ENCODE data around the gene MATR3. TPM values are rescaled to one million over a fixed set of nuclear protein-coding genes. Genes with fewer than 3 reads are reported as not detected.
A peak's percentile ranks its signal among the peaks of the same experiment; 100 is the strongest.

The MATR3 gene
- total and polyA plus RNA-seq, 10 of the 15 experiments (the other 5 are each of a cell fraction or from before 2014, with no cell fraction given), result 134 to 401 (median 221) TPM

GRCh38 chr5:139262742-139263445 is 30.6 kb upstream of the MATR3 start (continued):
- TF ChIP-seq, protein P1, sequence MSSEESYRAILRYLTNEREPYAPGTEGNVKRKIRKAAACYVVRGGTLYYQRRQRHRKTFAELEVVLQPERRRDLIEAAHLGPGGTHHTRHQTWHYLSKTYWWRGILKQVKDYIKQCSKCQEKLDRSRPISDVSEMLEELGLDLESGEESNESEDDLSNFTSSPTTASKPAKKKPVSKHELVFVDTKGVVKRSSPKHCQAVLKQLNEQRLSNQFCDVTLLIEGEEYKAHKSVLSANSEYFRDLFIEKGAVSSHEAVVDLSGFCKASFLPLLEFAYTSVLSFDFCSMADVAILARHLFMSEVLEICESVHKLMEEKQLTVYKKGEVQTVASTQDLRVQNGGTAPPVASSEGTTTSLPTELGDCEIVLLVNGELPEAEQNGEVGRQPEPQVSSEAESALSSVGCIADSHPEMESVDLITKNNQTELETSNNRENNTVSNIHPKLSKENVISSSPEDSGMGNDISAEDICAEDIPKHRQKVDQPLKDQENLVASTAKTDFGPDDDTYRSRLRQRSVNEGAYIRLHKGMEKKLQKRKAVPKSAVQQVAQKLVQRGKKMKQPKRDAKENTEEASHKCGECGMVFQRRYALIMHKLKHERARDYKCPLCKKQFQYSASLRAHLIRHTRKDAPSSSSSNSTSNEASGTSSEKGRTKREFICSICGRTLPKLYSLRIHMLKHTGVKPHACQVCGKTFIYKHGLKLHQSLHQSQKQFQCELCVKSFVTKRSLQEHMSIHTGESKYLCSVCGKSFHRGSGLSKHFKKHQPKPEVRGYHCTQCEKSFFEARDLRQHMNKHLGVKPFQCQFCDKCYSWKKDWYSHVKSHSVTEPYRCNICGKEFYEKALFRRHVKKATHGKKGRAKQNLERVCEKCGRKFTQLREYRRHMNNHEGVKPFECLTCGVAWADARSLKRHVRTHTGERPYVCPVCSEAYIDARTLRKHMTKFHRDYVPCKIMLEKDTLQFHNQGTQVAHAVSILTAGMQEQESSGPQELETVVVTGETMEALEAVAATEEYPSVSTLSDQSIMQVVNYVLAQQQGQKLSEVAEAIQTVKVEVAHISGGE (CRISPR knock-in tag; IDR thresholded peaks at IDR 0.05), result no peak
- TF ChIP-seq NBN (IDR thresholded peaks at IDR 0.05) (0 out of 2 replicates have a peak, but pooled peaks have one; percentile 30), ATF2 (IDR thresholded peaks at IDR 0.05; ENCODE audit: low read length) (no peak), SMC3 (IDR thresholded peaks at IDR 0.05; ENCODE audit: borderline replicate concordance, low read length) (peak; percentile 84), EED (IDR thresholded peaks at IDR 0.05; ENCODE audit: low read depth) (no peak), HDGF (IDR thresholded peaks at IDR 0.05) (no peak), RB1 (IDR thresholded peaks at IDR 0.05; ENCODE audit: borderline replicate concordance) (no peak; the same call in 1 of the 2 replicates), STAT3 (IDR thresholded peaks at IDR 0.05; ENCODE audit: low read depth, low read length) (no peak), CBX5 (IDR thresholded peaks at IDR 0.05; ENCODE audit: low read depth) (no peak), SMAD5 (IDR thresholded peaks at IDR 0.05; ENCODE audit: low read depth) (no peak), CEBPZ (IDR thresholded peaks at IDR 0.05; ENCODE audit: low read depth, low read length) (no peak), NR2C2 (IDR thresholded peaks at IDR 0.05; ENCODE audit: borderline replicate concordance, control insufficient read depth, insufficient read length, low read depth) (no peak), NR2F1 (conservative IDR thresholded peaks at IDR 0.05) (no peak), TCF12 (IDR thresholded peaks at IDR 0.05; ENCODE audit: low read depth, low read length) (0 out of 2 replicates have a peak, but pooled peaks have one; percentile 35), MEF2A (IDR thresholded peaks at IDR 0.05; ENCODE audit: insufficient read depth, low read depth, low read length) (peak; percentile 55; the same call in 1 of the 2 replicates), CHD4 (IDR thresholded peaks at IDR 0.05) (no peak)
- TF ChIP-seq, protein P2, sequence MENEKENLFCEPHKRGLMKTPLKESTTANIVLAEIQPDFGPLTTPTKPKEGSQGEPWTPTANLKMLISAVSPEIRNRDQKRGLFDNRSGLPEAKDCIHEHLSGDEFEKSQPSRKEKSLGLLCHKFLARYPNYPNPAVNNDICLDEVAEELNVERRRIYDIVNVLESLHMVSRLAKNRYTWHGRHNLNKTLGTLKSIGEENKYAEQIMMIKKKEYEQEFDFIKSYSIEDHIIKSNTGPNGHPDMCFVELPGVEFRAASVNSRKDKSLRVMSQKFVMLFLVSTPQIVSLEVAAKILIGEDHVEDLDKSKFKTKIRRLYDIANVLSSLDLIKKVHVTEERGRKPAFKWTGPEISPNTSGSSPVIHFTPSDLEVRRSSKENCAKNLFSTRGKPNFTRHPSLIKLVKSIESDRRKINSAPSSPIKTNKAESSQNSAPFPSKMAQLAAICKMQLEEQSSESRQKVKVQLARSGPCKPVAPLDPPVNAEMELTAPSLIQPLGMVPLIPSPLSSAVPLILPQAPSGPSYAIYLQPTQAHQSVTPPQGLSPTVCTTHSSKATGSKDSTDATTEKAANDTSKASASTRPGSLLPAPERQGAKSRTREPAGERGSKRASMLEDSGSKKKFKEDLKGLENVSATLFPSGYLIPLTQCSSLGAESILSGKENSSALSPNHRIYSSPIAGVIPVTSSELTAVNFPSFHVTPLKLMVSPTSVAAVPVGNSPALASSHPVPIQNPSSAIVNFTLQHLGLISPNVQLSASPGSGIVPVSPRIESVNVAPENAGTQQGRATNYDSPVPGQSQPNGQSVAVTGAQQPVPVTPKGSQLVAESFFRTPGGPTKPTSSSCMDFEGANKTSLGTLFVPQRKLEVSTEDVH (IDR thresholded peaks at IDR 0.05; ENCODE audit: low read depth, partially characterized antibody), result no peak
- TF ChIP-seq, protein P3, sequence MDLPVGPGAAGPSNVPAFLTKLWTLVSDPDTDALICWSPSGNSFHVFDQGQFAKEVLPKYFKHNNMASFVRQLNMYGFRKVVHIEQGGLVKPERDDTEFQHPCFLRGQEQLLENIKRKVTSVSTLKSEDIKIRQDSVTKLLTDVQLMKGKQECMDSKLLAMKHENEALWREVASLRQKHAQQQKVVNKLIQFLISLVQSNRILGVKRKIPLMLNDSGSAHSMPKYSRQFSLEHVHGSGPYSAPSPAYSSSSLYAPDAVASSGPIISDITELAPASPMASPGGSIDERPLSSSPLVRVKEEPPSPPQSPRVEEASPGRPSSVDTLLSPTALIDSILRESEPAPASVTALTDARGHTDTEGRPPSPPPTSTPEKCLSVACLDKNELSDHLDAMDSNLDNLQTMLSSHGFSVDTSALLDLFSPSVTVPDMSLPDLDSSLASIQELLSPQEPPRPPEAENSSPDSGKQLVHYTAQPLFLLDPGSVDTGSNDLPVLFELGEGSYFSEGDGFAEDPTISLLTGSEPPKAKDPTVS (IDR thresholded peaks at IDR 0.05; ENCODE audit: low read depth, low read length), result no peak
